ENCODE measurements around the gene FOXD4. TPM values are rescaled to one million over a fixed set of nuclear protein-coding genes. Genes with fewer than 3 reads are reported as not detected.
A peak's percentile ranks its signal among the peaks of the same experiment; 100 is the strongest.
"Not testable (repeated sequence)": the region's sequence is repeated elsewhere in the genome, so short reads cannot be mapped to it uniquely, and the experiment has no call there.

The FOXD4 gene
- total RNA-seq (under 1 TPM; 0.12 to 0.46 (median 0.23) TPM), polyA plus RNA-seq (under 1 TPM; 0.08 to 0.12 TPM)
- long read RNA-seq, donor 1, partial matches to known transcripts, result 0 of 1 reads
- long read RNA-seq, donor 1, other reads (novel, unspliced or antisense), result 0 of 1 reads
- long read RNA-seq, donor 2, result 0 reads
- long read RNA-seq, donor 3, result 0 reads

GRCh38 chr9:117995-118467 lies at the start of gene FOXD4:
Gene FOXD4 (minus strand): TSS chr9:118417. CDS start chr9:118119, 298 bp downstream.
- H3K27ac ChIP-seq; DNase-seq; H3K9me3 ChIP-seq; H3K36me3 ChIP-seq; H3K27me3 ChIP-seq; intact Hi-C loops (cut with DNase I); H3K4me1 ChIP-seq (ENCODE audit: insufficient read depth); H3K4me3 ChIP-seq: not testable (repeated sequence)
- 17 to 31% (median 27%) methylated on average over 18 to 30 of the region's 30 CpGs for WGBS, 3 donors

- H3K27ac ChIP-seq; H3K4me3 ChIP-seq; H3K27me3 ChIP-seq; H3K36me3 ChIP-seq; H3K9me3 ChIP-seq; intact Hi-C loops (cut with DNase I); H3K4me1 ChIP-seq (ENCODE audit: insufficient read depth); DNase-seq: not testable (repeated sequence)
- 33 to 44% methylated on average over 1 of the region's 1 CpG; no CpG with 5 or more reads in 1 of the 3 donors for WGBS, 3 donors
Observed at GRCh38 chr9:159871-160270, 41.7 kb upstream of the FOXD4 start.

- H3K27me3 ChIP-seq; H3K9me3 ChIP-seq; H3K4me3 ChIP-seq; H3K27ac ChIP-seq; DNase-seq; H3K4me1 ChIP-seq (ENCODE audit: insufficient read depth); H3K36me3 ChIP-seq; intact Hi-C loops (cut with DNase I): not testable (repeated sequence)
Observed at GRCh38 chr9:151173-151572, 33.0 kb upstream of the FOXD4 start.

- DNase-seq; H3K4me3 ChIP-seq; H3K27me3 ChIP-seq; H3K27ac ChIP-seq; H3K9me3 ChIP-seq; intact Hi-C loops (cut with DNase I); H3K4me1 ChIP-seq (ENCODE audit: insufficient read depth); H3K36me3 ChIP-seq: not testable (repeated sequence)
- 92 to 100% (median 95%) methylated on average over 2 to 17 of the region's 17 CpGs for WGBS, 3 donors
Observed at GRCh38 chr9:139880-140279, 21.7 kb upstream of the FOXD4 start.

GRCh38 chr9:117144-117994 lies 848 bp downstream of the FOXD4 start:
- intact Hi-C loops (cut with DNase I); H3K9me3 ChIP-seq; H3K4me3 ChIP-seq; H3K27ac ChIP-seq; DNase-seq; H3K4me1 ChIP-seq (ENCODE audit: insufficient read depth); H3K36me3 ChIP-seq; H3K27me3 ChIP-seq: not testable (repeated sequence)
- 2 to 4% (median 3%) methylated on average over 19 to 65 of the region's 71 CpGs for WGBS, 3 donors

GRCh38 chr9:116239-117077 lies 1.8 kb downstream of the FOXD4 start:
- H3K27me3 ChIP-seq; intact Hi-C loops (cut with DNase I): not testable (repeated sequence)
- WGBS, 3 donors, result 9 to 14% (median 12%) methylated on average over 32 to 39 of the region's 41 CpGs

GRCh38 chr9:115118-115451 lies 3.1 kb downstream of the FOXD4 start:
- DNase-seq; H3K36me3 ChIP-seq; intact Hi-C loops (cut with DNase I); H3K9me3 ChIP-seq; H3K27ac ChIP-seq; H3K4me1 ChIP-seq (ENCODE audit: insufficient read depth); H3K4me3 ChIP-seq; H3K27me3 ChIP-seq: not testable (repeated sequence)
- WGBS, 3 donors, result 10 to 16% (median 15%) methylated on average over 9 to 11 of the region's 11 CpGs

More at GRCh38 chr9:116239-117077, 1.8 kb downstream of the FOXD4 start:
- H3K4me1 ChIP-seq (ENCODE audit: insufficient read depth); H3K9me3 ChIP-seq; H3K27ac ChIP-seq; H3K4me3 ChIP-seq; DNase-seq; H3K36me3 ChIP-seq: not testable (repeated sequence)

- intact Hi-C loops (cut with DNase I); H3K4me1 ChIP-seq (ENCODE audit: insufficient read depth); H3K9me3 ChIP-seq; H3K36me3 ChIP-seq; H3K27me3 ChIP-seq; H3K27ac ChIP-seq: not testable (repeated sequence)
- DNase-seq, result peak in 2 of 5 donors; percentile 25 to 38
- H3K4me3 ChIP-seq, result peak overlapping the region; percentile 32
- 2 to 6% (median 3%) methylated on average over 42 to 72 of the region's 73 CpGs for WGBS, 3 donors
Observed at GRCh38 chr9:114267-115117, 3.7 kb downstream of the FOXD4 start.

- 1 to 2% (median 1%) methylated on average over 72 to 111 of the region's 111 CpGs for WGBS, 3 donors
- H3K36me3 ChIP-seq; H3K27ac ChIP-seq; H3K4me1 ChIP-seq (ENCODE audit: insufficient read depth); H3K27me3 ChIP-seq; H3K9me3 ChIP-seq; intact Hi-C loops (cut with DNase I): not testable (repeated sequence)
- DNase-seq, result peak in 2 of 5 donors; percentile 35 to 45
- peak overlapping the region; percentile 32 for H3K4me3 ChIP-seq
Observed at GRCh38 chr9:113468-114266, 4.5 kb downstream of the FOXD4 start.
